GM12865 (cell line): ENCODE measurements around the gene NUPR2.
"Not testable (repeated sequence)": the region's sequence is repeated elsewhere in the genome, so short reads cannot be mapped to it uniquely, and the experiment has no call there.

ENCODE experiments used
- DNase-seq: peaks from one replicate; pipeline ENCODE4 v3.0.0; 2010; ENCODE audit warnings: low read depth
- H3K4me3 ChIP-seq: 2 replicates; pipeline ENCODE4 v1.5.1; 2011; ENCODE audit warnings: mild to moderate bottlenecking, low read depth, low read length, control low read depth
- CTCF ChIP-seq: IDR thresholded peaks from 2 replicates; pipeline ENCODE4 v1.5.1; 2011; ENCODE audit warnings: low read length, control low read depth, low read depth, inconsistent platforms; ENCODE audit not compliant: insufficient read depth; ENCODE audit errors: missing control alignments

The NUPR2 gene

GRCh38 chr7:56081626-56082340 is 34.4 kb downstream of the NUPR2 start:
- no peak for DNase-seq
- no peak for TF ChIP-seq CTCF
- no peak overlapping the region for H3K4me3 ChIP-seq

- DNase-seq, H3K4me3 ChIP-seq: not testable (repeated sequence)
Observed at GRCh38 chr7:56080726-56081435, 35.3 kb downstream of the NUPR2 start.

GRCh38 chr7:56079450-56080185 is 36.6 kb downstream of the NUPR2 start:
- no peak for TF ChIP-seq CTCF
- no peak overlapping the region for H3K4me3 ChIP-seq
- DNase-seq: no peak

- TF ChIP-seq CTCF: no peak
- H3K4me3 ChIP-seq: no peak overlapping the region
- DNase-seq: no peak
Observed at GRCh38 chr7:56078196-56078595, 38.0 kb downstream of the NUPR2 start.

- H3K4me3 ChIP-seq: no peak overlapping the region
- no peak for TF ChIP-seq CTCF
- no peak for DNase-seq
Observed at GRCh38 chr7:56077681-56078080, 38.5 kb downstream of the NUPR2 start.

- peak; percentile 75 for TF ChIP-seq CTCF
- DNase-seq: peak; percentile 83
- no peak overlapping the region for H3K4me3 ChIP-seq
Observed at GRCh38 chr7:56074371-56074791, 41.8 kb downstream of the NUPR2 start.

- H3K4me3 ChIP-seq, DNase-seq: not testable (repeated sequence)
Observed at GRCh38 chr7:56066376-56066775, 49.8 kb downstream of the NUPR2 start.
